ENCODE data around the gene TP53BP1.

TP53BP1 gene

DNA sequence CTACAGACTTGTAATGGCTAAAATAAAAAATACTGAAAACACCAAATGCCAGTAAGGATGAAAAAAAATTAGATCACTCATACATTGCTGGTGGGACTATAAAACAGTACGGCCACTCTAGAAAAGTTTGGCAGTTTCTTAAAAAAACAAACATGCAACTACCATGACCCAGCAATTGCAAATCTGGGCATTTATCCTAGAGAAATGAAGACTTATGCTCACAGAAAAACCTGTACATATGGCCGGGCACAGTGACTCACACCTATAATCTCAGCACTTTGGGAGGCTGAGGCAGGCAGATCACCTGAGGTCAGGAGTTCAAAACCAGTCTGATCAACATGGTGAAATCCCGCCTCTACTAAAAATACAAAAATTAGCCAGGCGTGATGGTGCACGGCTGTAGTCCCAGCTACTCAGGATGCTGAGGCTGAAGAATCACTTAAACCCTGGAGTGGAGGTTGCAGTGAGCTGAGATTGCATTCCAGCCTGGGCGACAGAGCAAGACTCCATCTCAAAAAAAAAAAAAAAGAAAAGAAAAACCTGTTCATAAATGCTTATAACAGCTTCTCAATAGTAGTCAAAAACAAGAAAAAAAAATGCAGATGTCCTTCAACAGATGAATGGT is 5.6 kb downstream of the TP53BP1 start:
- no peak for DNase-seq

GRCh38 chr15:43484455-43484854 is 8.5 kb downstream of the TP53BP1 start:
- no peak for DNase-seq

DNA sequence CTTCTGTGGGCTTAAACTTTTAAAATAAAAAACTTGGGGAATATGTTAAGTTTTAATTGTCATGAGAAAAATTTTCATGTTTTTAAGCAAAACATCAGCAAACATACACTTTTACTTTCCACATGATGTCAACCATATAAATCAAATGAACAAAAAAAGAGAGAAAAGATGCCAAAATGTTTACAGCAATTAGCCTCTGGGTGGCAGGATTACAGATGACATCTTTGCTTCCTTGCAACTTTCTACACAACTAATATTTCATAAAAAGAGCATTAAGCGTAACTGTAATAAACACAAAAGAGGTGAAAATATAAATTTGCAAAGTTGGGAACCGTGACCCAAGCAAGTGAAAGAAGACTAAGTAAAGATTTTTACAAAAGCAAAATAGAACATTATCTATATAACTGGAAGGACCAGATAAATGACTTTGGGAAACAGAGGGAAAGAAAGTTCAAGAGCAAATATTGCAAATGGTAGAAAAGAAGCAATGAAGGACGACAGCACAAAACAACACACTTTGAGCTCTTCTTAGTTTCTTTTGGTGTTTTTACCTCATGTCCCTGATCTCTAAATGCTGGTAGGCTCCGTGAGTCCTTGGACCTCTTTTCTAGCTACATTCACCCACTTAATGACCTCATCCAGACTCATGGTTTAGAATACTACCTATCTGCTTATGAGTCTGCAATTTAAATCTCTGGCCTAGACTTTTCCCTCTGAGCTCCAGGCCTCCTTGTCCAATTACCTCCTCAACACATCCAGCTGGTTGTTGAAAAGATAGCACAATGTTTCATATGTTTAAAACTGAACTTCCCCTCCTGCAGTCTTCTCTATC is 9.4 kb downstream of the TP53BP1 start:
- no peak for DNase-seq

DNA sequence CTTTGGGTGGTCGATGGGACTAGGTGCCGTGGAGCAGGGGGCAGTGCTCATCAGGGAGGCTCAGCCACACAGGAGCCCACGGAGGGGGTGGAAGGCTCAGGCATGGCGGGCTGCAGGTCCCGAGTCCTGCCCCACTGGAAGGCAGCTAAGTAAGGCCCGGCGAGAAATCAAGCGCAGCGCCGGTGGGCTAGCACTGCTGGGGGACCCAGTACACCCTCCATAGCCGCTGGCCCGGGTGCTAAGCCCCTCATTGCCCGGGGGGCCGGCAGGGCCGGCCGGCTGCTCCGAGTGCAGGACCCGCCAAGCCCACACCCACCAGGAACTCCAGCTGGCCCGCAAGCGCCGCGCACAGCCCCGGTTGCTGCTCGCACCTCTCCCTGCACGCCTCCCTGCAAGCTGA is 19.1 kb downstream of the TP53BP1 start:
- no peak for DNase-seq

GRCh38 chr15:43471975-43472374 is 21.0 kb downstream of the TP53BP1 start:
- DNase-seq = no peak

DNA sequence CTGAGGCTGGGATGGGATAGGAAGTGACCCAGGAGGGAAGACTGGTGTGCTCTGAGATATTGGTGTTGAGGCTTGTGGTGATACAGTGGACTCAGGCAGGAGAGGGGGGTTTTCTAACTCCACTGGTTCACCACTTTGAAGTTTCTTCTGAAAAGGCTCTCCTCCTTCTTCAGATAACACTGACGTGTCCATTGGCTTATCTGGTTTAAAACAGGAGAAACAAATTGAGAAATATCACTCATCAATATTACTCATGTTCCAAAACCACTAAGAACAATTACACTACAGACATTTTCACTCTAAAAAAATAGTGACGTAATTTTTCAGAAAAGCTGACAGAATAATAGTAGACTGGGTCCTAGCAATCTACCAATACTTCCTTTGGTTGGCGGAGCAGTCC is 23.1 kb downstream of the TP53BP1 start:
- no peak for DNase-seq

- DNase-seq = no peak
Observed at GRCh38 chr15:43465100-43465499, 27.9 kb downstream of the TP53BP1 start.

GRCh38 chr15:43463998-43464397 is 29.0 kb downstream of the TP53BP1 start:
- no peak for DNase-seq

DNA sequence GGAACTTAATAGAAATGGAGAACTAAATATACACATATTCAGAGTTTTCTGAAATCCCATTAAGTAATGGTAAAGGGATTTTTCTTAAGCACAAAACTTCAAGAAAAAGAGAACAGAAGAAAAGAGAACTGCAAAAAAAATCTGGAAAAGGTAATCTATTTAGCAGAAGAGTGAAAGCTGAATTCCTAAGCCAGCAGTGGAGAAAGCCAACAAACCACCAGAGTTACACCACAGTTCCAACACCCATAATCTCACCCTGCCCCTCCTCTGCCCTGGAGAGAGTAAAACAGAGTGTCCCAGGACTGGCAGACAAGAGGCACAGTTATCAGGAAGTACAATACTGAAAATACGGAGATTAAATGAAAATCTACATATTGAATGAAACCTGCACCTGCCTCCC is 29.4 kb downstream of the TP53BP1 start:
- no peak for DNase-seq

- DNase-seq = no peak
Observed at GRCh38 chr15:43449981-43450380, 43.0 kb downstream of the TP53BP1 start.

GRCh38 chr15:43446344-43446743 is 46.6 kb downstream of the TP53BP1 start:
- DNase-seq = no peak

DNA sequence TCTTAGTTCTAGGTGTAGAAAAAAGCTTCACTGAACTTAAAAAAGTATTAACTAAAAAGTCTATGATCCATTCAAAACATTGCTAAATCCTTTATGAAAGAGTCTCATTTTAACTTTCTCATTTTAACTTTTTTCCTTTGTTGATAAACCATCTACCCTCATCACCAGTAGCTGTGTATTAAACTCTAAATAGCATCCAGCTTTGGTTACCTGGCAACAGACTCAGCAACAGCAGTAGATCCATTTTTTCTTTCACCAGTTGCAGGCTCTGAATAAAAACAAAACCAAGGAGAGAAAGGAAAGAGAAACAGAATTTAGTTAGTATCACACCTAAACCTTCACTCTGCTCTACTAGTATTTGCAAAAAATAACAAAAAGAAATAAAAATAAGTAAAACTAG is 51.6 kb downstream of the TP53BP1 start:
- DNase-seq = peak; percentile 41

DNA sequence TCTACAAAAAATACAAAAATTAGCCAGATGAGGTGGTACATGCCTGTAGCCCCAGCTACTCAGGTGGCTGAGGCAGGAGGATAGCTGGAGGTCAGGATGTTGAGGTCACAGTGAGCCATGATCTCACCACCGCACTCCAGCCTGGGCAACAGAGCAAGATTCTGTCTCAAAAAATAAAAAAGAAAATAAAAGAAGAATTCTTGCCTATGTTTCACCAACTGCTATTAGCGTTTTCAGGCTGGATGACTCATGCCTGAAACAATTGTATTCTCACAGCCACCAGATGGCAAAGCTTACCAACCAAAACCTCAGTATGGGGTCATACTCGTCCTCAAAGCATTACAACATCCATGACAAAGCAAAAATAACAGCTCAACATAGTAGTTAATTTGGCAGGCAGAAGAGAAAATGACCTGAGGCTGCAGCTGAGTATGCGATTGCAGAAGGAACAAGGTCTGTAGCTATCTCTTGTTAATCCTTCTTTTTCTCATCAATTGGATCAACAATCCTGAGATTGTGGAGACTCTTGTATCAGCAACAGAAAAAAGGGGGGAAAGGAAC is 52.2 kb downstream of the TP53BP1 start:
- peak; percentile 71 for DNase-seq

GRCh38 chr15:43439268-43439667 is 53.7 kb downstream of the TP53BP1 start:
- no peak for DNase-seq

DNA sequence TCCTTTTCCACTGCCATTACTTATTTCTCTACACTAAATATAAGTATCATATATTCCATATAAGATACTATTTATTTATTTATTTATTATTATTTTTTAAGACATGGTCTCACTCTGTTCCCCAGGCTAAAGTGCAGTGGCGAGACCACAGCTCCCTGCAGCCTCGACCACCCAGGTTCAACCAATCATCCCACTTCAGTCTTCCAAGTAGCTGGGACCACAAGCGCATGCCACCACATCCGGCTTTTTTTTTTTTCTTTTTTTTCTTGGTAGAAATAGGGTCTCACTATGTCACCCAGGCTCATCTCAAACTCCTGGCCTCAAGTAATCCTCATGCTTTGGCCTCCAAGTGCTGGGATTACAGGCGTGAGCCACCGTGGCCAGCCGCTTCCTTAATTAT is 56.6 kb downstream of the TP53BP1 start:
- no peak for DNase-seq

GRCh38 chr15:43434446-43434845 is 58.5 kb downstream of the TP53BP1 start:
- no peak for DNase-seq

DNA sequence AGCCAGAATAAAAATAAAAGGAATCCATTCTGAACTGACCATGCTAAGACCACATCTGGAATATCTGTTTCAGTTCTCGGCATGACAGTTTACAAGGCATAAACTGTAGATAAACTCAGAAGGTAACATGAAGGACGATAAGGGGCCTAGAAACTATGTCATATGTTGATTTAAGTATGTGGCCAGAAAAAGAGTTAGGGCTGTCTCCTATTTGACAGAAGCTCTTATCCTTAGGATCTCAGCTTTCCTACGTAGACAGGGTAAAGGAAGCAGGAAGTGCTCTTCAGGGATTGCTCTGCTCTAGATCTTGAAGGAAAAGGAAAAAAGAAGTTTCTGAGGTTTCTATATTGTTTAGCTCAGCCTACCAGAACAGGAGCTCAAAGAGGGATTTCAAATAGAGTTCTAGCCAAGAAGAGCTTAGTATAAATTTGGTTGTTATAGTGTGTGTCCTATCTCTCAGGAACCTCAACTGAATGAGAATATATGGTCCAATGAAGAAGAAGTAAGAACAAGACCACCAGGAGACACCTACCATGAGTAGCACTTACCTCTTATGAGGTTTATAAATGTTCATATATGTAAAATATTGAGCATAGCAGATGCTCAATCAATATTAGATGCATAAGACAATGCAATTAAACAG is 59.2 kb downstream of the TP53BP1 start:
- no peak for DNase-seq

GRCh38 chr15:43433165-43433564 is 59.8 kb downstream of the TP53BP1 start:
- no peak for DNase-seq

DNA sequence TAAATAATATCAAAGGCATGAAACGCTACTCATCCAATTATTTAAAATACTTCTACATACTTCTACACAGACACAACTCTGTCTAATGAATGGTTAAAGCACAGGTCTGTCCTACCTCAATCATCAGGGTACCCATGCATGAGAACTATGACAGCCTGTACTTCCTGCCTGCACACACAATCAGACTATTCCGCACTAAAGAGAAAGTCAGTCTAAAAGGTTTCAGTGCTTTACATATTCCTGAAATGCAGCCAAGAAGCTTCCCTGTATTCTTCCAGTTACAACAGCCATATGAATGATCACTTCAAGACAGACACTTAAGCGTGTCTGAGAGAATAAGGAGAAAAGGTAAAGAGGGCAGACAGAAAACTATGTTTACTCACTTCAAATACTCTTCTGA is 63.3 kb downstream of the TP53BP1 start:
- no peak for DNase-seq

DNA sequence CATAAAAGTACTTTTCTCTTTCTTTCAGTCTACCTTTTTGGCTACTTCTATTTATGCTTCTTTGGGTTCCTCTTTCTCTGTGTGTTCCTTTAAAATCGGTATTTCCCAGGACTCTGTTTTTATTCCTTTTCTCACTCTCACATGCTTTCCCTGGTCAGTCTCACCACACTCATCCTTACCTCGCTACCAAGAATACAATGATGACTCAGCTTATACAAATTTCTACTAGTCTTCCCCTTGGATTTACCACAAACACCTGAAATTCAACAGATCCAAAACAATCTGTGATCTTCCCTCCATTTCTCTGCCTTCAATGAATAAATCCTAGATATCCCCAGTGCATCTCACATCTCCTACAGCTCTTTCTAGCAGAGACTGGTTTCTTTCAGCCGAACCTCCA is 69.2 kb downstream of the TP53BP1 start:
- no peak for DNase-seq

GRCh38 chr15:43420876-43421275 is 72.1 kb downstream of the TP53BP1 start:
- DNase-seq = no peak

DNA sequence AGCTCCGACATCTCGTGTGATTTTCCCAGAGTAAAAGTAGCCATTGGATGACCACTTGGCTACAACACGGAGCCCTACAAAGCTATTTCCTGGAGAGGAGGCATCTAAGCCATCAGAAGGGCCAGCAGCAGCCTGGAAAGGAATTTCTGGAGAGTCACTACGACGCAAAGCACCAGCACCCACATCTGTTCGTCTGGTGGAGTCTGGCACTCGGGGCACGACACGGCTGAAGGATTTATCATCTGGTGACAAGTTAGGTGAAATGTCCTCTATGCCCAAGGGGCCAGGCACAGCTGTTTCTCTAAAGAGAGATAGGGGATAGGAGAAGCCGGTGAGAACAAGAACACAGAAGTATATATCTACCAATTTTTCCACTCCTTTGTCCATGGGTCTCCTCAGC is 72.5 kb downstream of the TP53BP1 start:
- DNase-seq = no peak

- no peak for DNase-seq
Observed at GRCh38 chr15:43414196-43414595, 78.8 kb downstream of the TP53BP1 start.

DNA sequence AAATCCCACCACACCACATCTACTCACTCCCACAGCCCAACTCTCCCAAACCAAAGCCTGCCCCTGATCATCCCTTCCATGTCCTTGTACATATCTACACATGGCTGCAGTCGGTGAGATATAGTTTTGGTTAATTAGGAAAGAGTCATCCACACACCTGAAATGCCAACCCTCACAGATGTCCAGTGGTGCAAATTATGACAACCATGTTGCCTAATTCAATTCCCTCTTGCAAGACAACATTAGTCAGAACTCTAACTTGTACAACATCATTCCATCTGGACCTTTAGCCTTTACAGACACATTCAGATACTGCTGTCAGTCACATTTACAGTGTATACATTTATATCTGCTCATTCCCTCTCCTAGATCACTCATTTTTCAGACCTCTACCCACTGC is 80.9 kb downstream of the TP53BP1 start:
- DNase-seq = no peak

Measured in NCI-H1694 (cell line).